Measurements from ENCODE around the gene CACTIN. TPM values are rescaled to one million over a fixed set of nuclear protein-coding genes. Genes with fewer than 3 reads are reported as not detected.

CACTIN gene
- total and polyA plus RNA-seq, 10 donors = 10.8 to 27.1 (median 21.8) TPM

GRCh38 chr19:3656073-3656746, 29.6 kb upstream of the CACTIN start:
- no peak overlapping the region for H3K4me3 ChIP-seq
- H3K36me3 ChIP-seq = peaks cover 0 to 100% (median 71%) of the 10 kb centered on the region in 6 donors
- TF ChIP-seq POLR2A (IDR thresholded peaks at IDR 0.05) = no peak
- TF ChIP-seq CTCF (IDR thresholded peaks at IDR 0.05 in 8 of 11, conservative IDR thresholded peaks at IDR 0.05 in 3 of 11) = no peak
- peak in 1 of 3 donors; percentile 0 for TF ChIP-seq POLR2AphosphoS5 (IDR thresholded peaks at IDR 0.05)
- no peaks in the 10 kb centered on the region for H3K27me3 ChIP-seq (replicated peaks in 1 of 7)
- intact Hi-C loops (cut with DNase I; ENCODE audit: low total_unique reads) = no loop called here
- DNase-seq = no peak
- H3K4me1 ChIP-seq = peaks cover 0 to 38% (median 13%) of the 10 kb centered on the region in 6 donors
- H3K9me3 ChIP-seq = peaks cover 0 to 4% (median 0%) of the 10 kb centered on the region in 8 donors
- 83 to 93% (median 89%) methylated on average over 19 to 36 of the region's 36 CpGs for WGBS, 5 donors
- peak overlapping the region in 1 of 8 donors; percentile 36 for H3K27ac ChIP-seq

GRCh38 chr19:3655402-3656072, 28.9 kb upstream of the CACTIN start:
- intact Hi-C loops (cut with DNase I; ENCODE audit: low total_unique reads) = no loop called here
- Histone ChIP-seq H3K9me3 (peaks cover 0 to 4% (median 0%) of the 10 kb centered on the region in 8 donors), H3K4me3 (no peak overlapping the region), H3K27me3 (replicated peaks in 1 of 7) (no peaks in the 10 kb centered on the region), H3K27ac (peak overlapping the region in 1 of 8 donors; percentile 36), H3K4me1 (peaks cover 0 to 31% (median 11%) of the 10 kb centered on the region in 6 donors), H3K36me3 (peaks cover 0 to 100% (median 73%) of the 10 kb centered on the region in 6 donors)
- 83 to 95% (median 87%) methylated on average over 12 to 25 of the region's 25 CpGs for WGBS, 5 donors
- TF ChIP-seq POLR2AphosphoS5 (IDR thresholded peaks at IDR 0.05) (peak in 2 of 3 donors; percentile 13 to 47), CTCF (IDR thresholded peaks at IDR 0.05 in 8 of 11, conservative IDR thresholded peaks at IDR 0.05 in 3 of 11) (no peak)
- DNase-seq = no peak

GRCh38 chr19:3653865-3654513, 27.4 kb upstream of the CACTIN start:
- Histone ChIP-seq H3K36me3 (peaks cover 0 to 94% (median 68%) of the 10 kb centered on the region in 6 donors), H3K9me3 (peaks cover 0 to 4% (median 0%) of the 10 kb centered on the region in 8 donors), H3K27ac (no peak overlapping the region), H3K27me3 (replicated peaks in 1 of 7) (no peaks in the 10 kb centered on the region), H3K4me3 (no peak overlapping the region), H3K4me1 (peaks cover 0 to 19% (median 7%) of the 10 kb centered on the region in 6 donors)
- 90 to 97% (median 95%) methylated on average over 19 to 20 of the region's 20 CpGs for WGBS, 5 donors
- no peak for DNase-seq
- TF ChIP-seq CTCF (IDR thresholded peaks at IDR 0.05 in 8 of 11, conservative IDR thresholded peaks at IDR 0.05 in 3 of 11) (peak in 1 of 11 experiments; percentile 11), POLR2AphosphoS5 (IDR thresholded peaks at IDR 0.05) (no peak), POLR2A (IDR thresholded peaks at IDR 0.05) (no peak)
- intact Hi-C loops (cut with DNase I; ENCODE audit: low total_unique reads) = no loop called here
